Mesendoderm (in vitro differentiated cells): ENCODE data around the gene ERFL.
A peak's percentile ranks its signal among the peaks of the same experiment; 100 is the strongest.

Experiments
- DNase-seq: peaks from one replicate; pipeline ENCODE4 v3.0.0; 2013
- H2AK5ac ChIP-seq: 2 replicates; pipeline ENCODE4 v1.6.1; 2013; ENCODE audit warnings: low read length, inconsistent platforms
- H2BK120ac ChIP-seq: 2 replicates; pipeline ENCODE4 v1.6.1; 2013; ENCODE audit warnings: low read depth, mild to moderate bottlenecking, low read length, moderate library complexity, mixed read lengths
- H2BK15ac ChIP-seq: replicated peaks from 2 replicates; pipeline ENCODE4 v1.6.1; 2013; ENCODE audit warnings: low read depth, mild to moderate bottlenecking, moderate library complexity
- H2BK5ac ChIP-seq: 2 replicates; pipeline ENCODE4 v1.6.1; 2013; ENCODE audit warnings: low read length, inconsistent platforms
- H3K18ac ChIP-seq: 2 replicates; pipeline ENCODE4 v1.6.1; 2013; ENCODE audit warnings: mild to moderate bottlenecking, low read length, mixed read lengths
- H3K23ac ChIP-seq: one replicate; pipeline ENCODE4 v1.6.1; 2013; ENCODE audit warnings: low read length
- H3K27ac ChIP-seq: 2 replicates; pipeline ENCODE4 v1.5.1; 2013; ENCODE audit warnings: low read depth, mild to moderate bottlenecking, inconsistent platforms, low read length, moderate library complexity
- H3K27me3 ChIP-seq: 2 replicates; pipeline ENCODE4 v1.6.1; 2013; ENCODE audit warnings: low read length, control low read depth, mild to moderate bottlenecking, inconsistent platforms; ENCODE audit not compliant: insufficient read depth, poor library complexity
- H3K36me3 ChIP-seq: 2 replicates; pipeline ENCODE4 v1.6.1; 2013; ENCODE audit warnings: low read length, inconsistent platforms; ENCODE audit not compliant: control insufficient read depth, insufficient read depth
- H3K4ac ChIP-seq: one replicate; pipeline ENCODE4 v1.6.1; 2013; ENCODE audit warnings: low read depth, mild to moderate bottlenecking, low read length, moderate library complexity
- H3K4me1 ChIP-seq: 2 replicates; pipeline ENCODE4 v1.6.1; 2013; ENCODE audit warnings: low read depth, low read length, inconsistent platforms; ENCODE audit not compliant: control insufficient read depth
- H3K4me2 ChIP-seq: 2 replicates; pipeline ENCODE4 v1.6.1; 2013; ENCODE audit warnings: low read length
- H3K4me3 ChIP-seq: 2 replicates; pipeline ENCODE4 v1.5.1; 2013; ENCODE audit warnings: mild to moderate bottlenecking, low read length
- H3K56ac ChIP-seq: one replicate; pipeline ENCODE4 v1.6.1; 2013; ENCODE audit warnings: low read length
- H3K79me1 ChIP-seq: 2 replicates; pipeline ENCODE4 v1.6.1; 2013; ENCODE audit warnings: low read length, inconsistent platforms
- H3K79me2 ChIP-seq: 2 replicates; pipeline ENCODE4 v1.6.1; 2013; ENCODE audit warnings: mild to moderate bottlenecking, low read length; ENCODE audit not compliant: control insufficient read depth, insufficient read depth
- H3K9ac ChIP-seq: 2 replicates; pipeline ENCODE4 v1.6.1; 2013; ENCODE audit warnings: low read length, inconsistent platforms
- H4K5ac ChIP-seq: one replicate; pipeline ENCODE4 v1.6.1; 2013; ENCODE audit warnings: low read length
- H4K8ac ChIP-seq: one replicate; pipeline ENCODE4 v1.6.1; 2013; ENCODE audit warnings: low read depth, mild to moderate bottlenecking, control low read depth, low read length, moderate library complexity
- WGBS: extraction: QIAGEN DNeasy Blood & Tissue Kit; methylation state at CpG from one replicate; pipeline ENCODE4 v1.1.7; 2013; ENCODE audit warnings: low lambda C conversion rate, missing lambda C conversion rate; ENCODE audit not compliant: insufficient coverage; ENCODE audit errors: extremely low coverage; 5-methylcytosine and 5-hydroxymethylcytosine counted together

The ERFL gene

DNA sequence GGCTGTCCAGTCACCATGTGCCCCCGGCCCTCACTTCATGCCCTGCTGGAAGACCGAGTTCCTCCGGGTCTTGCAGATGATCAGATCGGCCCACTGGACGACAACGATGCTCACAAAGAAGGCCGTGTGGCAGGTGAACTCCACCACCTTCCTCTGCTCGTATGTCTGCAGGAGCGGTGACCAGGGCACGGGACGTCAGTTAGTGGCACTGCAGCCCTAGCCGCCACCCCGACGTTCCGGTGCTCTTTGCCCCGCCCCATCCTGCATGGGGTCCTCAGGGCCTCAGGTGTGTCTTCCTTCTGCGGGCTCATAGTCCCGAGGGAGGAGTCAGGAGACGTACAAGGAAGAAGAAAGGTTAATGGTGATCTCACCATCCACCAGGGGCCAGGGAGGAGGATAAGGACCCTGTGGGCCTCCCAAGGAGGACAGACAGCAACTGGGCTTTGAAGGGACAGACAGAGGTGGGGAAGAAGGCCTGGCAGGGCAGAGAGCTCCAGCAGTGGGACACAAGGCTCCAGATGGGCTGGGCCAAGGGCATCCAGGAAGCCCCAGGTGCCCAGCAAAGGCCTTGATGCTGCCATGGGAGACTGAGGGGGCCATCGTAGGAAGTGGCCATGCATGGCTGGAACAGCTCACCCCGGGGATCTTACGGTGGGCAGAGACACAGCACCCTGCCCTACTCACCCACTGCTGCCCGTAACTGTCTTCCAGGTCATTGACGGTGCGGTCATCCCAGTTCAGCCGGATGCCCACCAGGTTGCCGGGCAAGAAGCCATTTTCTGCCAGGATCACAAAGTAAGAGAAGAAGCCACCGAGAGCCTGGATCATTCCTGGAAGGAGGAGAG lies 40.7 kb upstream of the ERFL start:
- Histone ChIP-seq H3K36me3 (no peaks in the 10 kb centered on the region), H3K79me2 (no peaks in the 10 kb centered on the region), H3K56ac (no peak overlapping the region)

GRCh38 chr19:41967054-41967783 lies 39.0 kb upstream of the ERFL start:
- no peak for DNase-seq

More for the DNA sequence above, 40.7 kb upstream of the ERFL start:
- no peak overlapping the region for H2BK5ac ChIP-seq
- no peak overlapping the region for H3K4me3 ChIP-seq
- no peak for DNase-seq
- H3K79me1 ChIP-seq: no peaks in the 10 kb centered on the region
- no peak overlapping the region for H2BK120ac ChIP-seq
- H2BK15ac ChIP-seq: no peak overlapping the region
- H3K27ac ChIP-seq: no peak overlapping the region
- no peak overlapping the region for H3K23ac ChIP-seq
- H3K4me1 ChIP-seq: no peaks in the 10 kb centered on the region
- no peak overlapping the region for H3K18ac ChIP-seq
- H3K9ac ChIP-seq: no peak overlapping the region
- no peak overlapping the region for H4K5ac ChIP-seq
- H4K8ac ChIP-seq: no peak overlapping the region
- no peak overlapping the region for H2AK5ac ChIP-seq
- no peaks in the 10 kb centered on the region for H3K27me3 ChIP-seq
- no peak overlapping the region for H3K4me2 ChIP-seq
- WGBS: no CpG with 5 or more reads among the region's 28 CpGs
- no peak overlapping the region for H3K4ac ChIP-seq

DNA sequence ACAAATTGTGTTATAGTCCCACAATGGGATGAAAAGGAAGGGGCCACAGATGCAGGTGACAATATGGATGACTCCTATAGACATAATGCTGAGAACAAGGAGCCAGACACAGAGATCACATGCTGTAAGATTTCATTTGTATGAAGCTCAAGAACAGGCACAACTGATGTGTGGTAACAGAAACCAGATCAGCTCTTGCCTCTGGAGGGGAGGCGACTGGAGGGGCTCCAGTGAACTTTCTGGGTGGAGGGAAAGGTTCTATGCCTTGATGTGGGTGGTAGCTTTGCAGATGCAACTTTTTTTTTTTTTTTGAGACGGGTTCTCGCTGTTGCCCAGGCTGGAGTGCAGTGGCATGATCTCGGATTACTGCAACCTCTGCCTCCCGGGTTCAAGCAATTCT lies 36.9 kb upstream of the ERFL start:
- Histone ChIP-seq H3K27ac (no peak overlapping the region), H3K4me1 (no peaks in the 10 kb centered on the region), H3K4me3 (no peak overlapping the region), H4K5ac (no peak overlapping the region), H3K9ac (no peak overlapping the region), H3K36me3 (no peaks in the 10 kb centered on the region), H4K8ac (no peak overlapping the region), H3K18ac (no peak overlapping the region), H2AK5ac (no peak overlapping the region), H3K23ac (no peak overlapping the region), H3K4me2 (no peak overlapping the region), H2BK15ac (no peak overlapping the region), H2BK120ac (no peak overlapping the region), H2BK5ac (no peak overlapping the region), H3K27me3 (no peaks in the 10 kb centered on the region), H3K79me2 (no peaks in the 10 kb centered on the region), H3K79me1 (no peaks in the 10 kb centered on the region), H3K56ac (no peak overlapping the region), H3K4ac (no peak overlapping the region)
- no peak for DNase-seq
- WGBS: no CpG with 5 or more reads among the region's 5 CpGs

More at GRCh38 chr19:41967054-41967783, 39.0 kb upstream of the ERFL start:
- WGBS: no CpG with 5 or more reads among the region's 26 CpGs
- H2AK5ac ChIP-seq: no peak overlapping the region
- H3K36me3 ChIP-seq: no peaks in the 10 kb centered on the region
- H2BK120ac ChIP-seq: no peak overlapping the region
- no peak overlapping the region for H3K4ac ChIP-seq
- no peak overlapping the region for H3K9ac ChIP-seq
- no peak overlapping the region for H4K8ac ChIP-seq
- H3K79me2 ChIP-seq: no peaks in the 10 kb centered on the region
- no peak overlapping the region for H2BK15ac ChIP-seq
- H4K5ac ChIP-seq: no peak overlapping the region
- H3K4me3 ChIP-seq: no peak overlapping the region
- H3K4me1 ChIP-seq: no peaks in the 10 kb centered on the region
- H3K4me2 ChIP-seq: no peak overlapping the region
- no peak overlapping the region for H3K18ac ChIP-seq
- H3K56ac ChIP-seq: no peak overlapping the region
- H3K27me3 ChIP-seq: no peaks in the 10 kb centered on the region
- H2BK5ac ChIP-seq: no peak overlapping the region
- no peak overlapping the region for H3K23ac ChIP-seq
- no peak overlapping the region for H3K27ac ChIP-seq
- H3K79me1 ChIP-seq: no peaks in the 10 kb centered on the region

DNA sequence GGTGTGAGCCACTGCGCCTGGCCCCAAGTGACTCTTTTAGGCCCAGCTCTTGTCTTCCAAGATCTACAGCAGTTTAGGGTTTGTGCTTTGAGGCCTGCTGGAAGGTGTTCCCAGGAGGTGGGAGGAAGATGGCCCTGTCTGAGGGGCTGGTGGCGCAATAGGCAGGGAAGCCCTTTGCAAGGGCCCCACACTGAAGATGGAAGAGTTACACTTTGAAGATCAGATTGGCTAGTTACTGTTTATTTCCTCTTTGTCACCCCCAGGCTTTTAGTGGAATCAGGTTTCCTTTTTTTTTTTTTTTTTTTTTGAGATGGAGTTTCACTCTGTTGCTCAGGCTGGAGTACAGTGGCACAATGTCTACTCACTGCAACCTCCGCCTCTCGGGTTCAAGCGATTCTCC lies 32.7 kb upstream of the ERFL start:
- no peak for DNase-seq
- no peaks in the 10 kb centered on the region for H3K79me2 ChIP-seq
- WGBS: no CpG with 5 or more reads among the region's 5 CpGs

DNA sequence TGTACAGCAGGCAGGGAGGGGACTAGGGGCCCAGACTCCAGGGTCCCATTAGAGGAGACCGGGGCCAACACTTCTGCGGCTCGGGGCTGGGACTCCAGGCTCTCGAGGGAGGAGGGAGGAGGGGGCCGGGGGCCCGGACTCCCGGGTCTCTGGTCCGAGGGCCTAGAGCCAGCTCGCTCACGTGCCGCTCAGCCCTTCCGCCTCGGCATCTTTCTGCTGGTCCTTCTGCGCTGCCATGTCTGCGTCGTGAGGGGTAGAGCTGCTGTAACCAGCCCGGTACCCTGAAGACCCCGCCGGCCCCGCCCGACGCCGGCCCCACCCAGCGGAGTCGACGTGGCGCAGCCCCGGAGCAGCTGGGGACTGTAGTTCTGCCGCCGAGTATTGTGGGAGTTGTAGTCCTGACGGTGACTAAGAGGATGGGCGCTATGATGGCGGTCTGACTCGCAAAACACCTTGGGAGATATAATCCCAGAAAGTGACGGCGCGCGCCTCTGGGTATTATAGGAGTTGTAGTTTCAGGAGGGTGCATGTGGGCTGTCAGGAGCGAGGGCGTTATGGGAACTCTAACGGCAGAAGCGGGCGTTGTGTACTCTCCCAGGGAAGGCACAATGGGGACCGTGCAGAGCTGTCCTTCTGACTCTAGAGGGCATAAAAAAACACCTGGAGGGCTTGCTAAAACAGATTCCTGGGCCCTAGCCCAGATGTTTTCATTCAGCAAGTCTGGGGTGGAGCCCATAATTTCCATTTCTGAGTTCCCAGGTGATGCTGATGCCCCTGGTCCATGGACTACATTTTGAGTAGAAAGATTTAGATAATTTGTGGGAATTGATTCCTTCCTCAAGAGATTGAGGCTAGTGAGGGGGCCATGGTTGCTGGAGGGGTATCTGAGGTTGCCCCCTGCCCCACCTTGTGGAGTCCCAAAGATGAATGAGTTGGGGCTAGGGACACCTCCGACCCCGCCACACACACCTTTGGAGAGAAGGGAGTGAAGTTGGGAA lies 31.1 kb upstream of the ERFL start, which contains the start of gene RABAC1:
Gene RABAC1 (minus strand): TSS at position 266 of the 998 bp plus-strand sequence. CDS start 29 bp downstream, at position 237.
- H3K27ac ChIP-seq: peak within 1 kb of the TSS; percentile 49
- H4K5ac ChIP-seq: no peak within 1 kb of the TSS
- H3K27me3 ChIP-seq: no peaks in the 10 kb centered on the region
- peak within 1 kb of the TSS; percentile 90 for H3K4me3 ChIP-seq
- H2BK15ac ChIP-seq: no peak within 1 kb of the TSS
- H3K4me2 ChIP-seq: peak within 1 kb of the TSS; percentile 87
- peak within 1 kb of the TSS; percentile 76 for H3K4ac ChIP-seq
- H2BK120ac ChIP-seq: no peak within 1 kb of the TSS
- no peaks in the 10 kb centered on the region for H3K79me2 ChIP-seq
- peak within 1 kb of the TSS; percentile 97 for H3K9ac ChIP-seq
- peak within 1 kb of the TSS; percentile 66 for H3K23ac ChIP-seq
- no peak within 1 kb of the TSS for H2AK5ac ChIP-seq
- H2BK5ac ChIP-seq: no peak within 1 kb of the TSS
- no peaks in the 10 kb centered on the region for H3K79me1 ChIP-seq
- H3K36me3 ChIP-seq: no peaks in the 10 kb centered on the region
- peak within 1 kb of the TSS; percentile 35 for H3K18ac ChIP-seq
- WGBS: no CpG with 5 or more reads among the region's 46 CpGs
- peak; percentile 98 for DNase-seq
- peak within 1 kb of the TSS; percentile 99 for H3K56ac ChIP-seq
- no peak within 1 kb of the TSS for H4K8ac ChIP-seq
- H3K4me1 ChIP-seq: peaks cover 4% of the 10 kb centered on the region

More for the DNA sequence above, 32.7 kb upstream of the ERFL start:
- Histone ChIP-seq H2BK15ac (no peak overlapping the region), H3K27ac (no peak overlapping the region), H2BK5ac (no peak overlapping the region), H3K4me1 (peaks cover 4% of the 10 kb centered on the region), H3K79me1 (no peaks in the 10 kb centered on the region), H3K56ac (no peak overlapping the region), H2BK120ac (no peak overlapping the region), H4K5ac (no peak overlapping the region), H3K23ac (no peak overlapping the region), H3K9ac (no peak overlapping the region), H3K4ac (no peak overlapping the region), H2AK5ac (no peak overlapping the region), H3K36me3 (no peaks in the 10 kb centered on the region), H3K4me2 (no peak overlapping the region), H3K18ac (no peak overlapping the region), H3K4me3 (no peak overlapping the region), H3K27me3 (no peaks in the 10 kb centered on the region), H4K8ac (no peak overlapping the region)
